Liver (tissue), 9 donors: ENCODE data around the gene TBX6. TPM values are rescaled to one million over a fixed set of nuclear protein-coding genes. Genes with fewer than 3 reads are reported as not detected.
A peak's percentile ranks its signal among the peaks of the same experiment; 100 is the strongest.

ENCODE experiments used
- DNase-seq: peaks from one replicate; pipeline ENCODE4 v3.0.0-alpha.2; 2017; ENCODE audit warnings: low spot score
- H3K27ac ChIP-seq, 2 donors: one replicate each; pipeline ENCODE4 v1.7.0; 2013; ENCODE audit warnings: inconsistent platforms in 2 of 2, low read length in 2 of 2, control low read depth in 1 of 2, low read depth in 1 of 2, mild to moderate bottlenecking in 1 of 2
- H3K27me3 ChIP-seq, 4 donors: one replicate each; pipeline versions ENCODE4 v1.6.1 to v1.7.0; 2013; ENCODE audit warnings: low read length in 3 of 4, inconsistent platforms in 1 of 4, mild to moderate bottlenecking in 1 of 4, moderate library complexity in 1 of 4; ENCODE audit not compliant: control insufficient read depth in 4 of 4, insufficient read depth in 4 of 4
- H3K36me3 ChIP-seq, 4 donors: one replicate each; pipeline versions ENCODE4 v1.6.1 to v1.7.0; 2013; ENCODE audit warnings: low read length in 3 of 4, mild to moderate bottlenecking in 3 of 4, low read depth in 1 of 4, moderate library complexity in 1 of 4; ENCODE audit not compliant: control insufficient read depth in 4 of 4, insufficient read depth in 3 of 4
- H3K4me1 ChIP-seq, 4 donors: one replicate each; pipeline versions ENCODE4 v1.6.1 to v1.7.0; 2013; ENCODE audit warnings: low read length in 3 of 4, mild to moderate bottlenecking in 3 of 4, moderate library complexity in 1 of 4; ENCODE audit not compliant: control insufficient read depth in 4 of 4, insufficient read depth in 4 of 4
- H3K4me3 ChIP-seq, 3 donors: one replicate each; pipeline versions ENCODE4 v1.6.1 to v1.7.0; 2013; ENCODE audit warnings: low read length in 3 of 3, control low read depth in 1 of 3, low read depth in 1 of 3, mild to moderate bottlenecking in 1 of 3
- H3K9ac ChIP-seq, 2 donors: one replicate each; pipeline ENCODE4 v1.7.0; 2013; ENCODE audit warnings: low read length in 2 of 2, mild to moderate bottlenecking in 2 of 2, moderate library complexity in 2 of 2, control low read depth in 1 of 2, low read depth in 1 of 2
- H3K9me3 ChIP-seq, 4 donors: one replicate each; pipeline versions ENCODE4 v1.6.1 to v1.7.0; 2013; ENCODE audit warnings: low read length in 3 of 4; ENCODE audit not compliant: control insufficient read depth in 4 of 4
- ATF3 ChIP-seq: IDR thresholded peaks from 2 replicates; pipeline ENCODE4 v1.6.1; 2016; ENCODE audit warnings: antibody characterized with exemption
- CTCF ChIP-seq: fragments of 150-350 bp; IDR thresholded peaks from 2 replicates; pipeline ENCODE4 v1.5.1; 2017; ENCODE audit warnings: improper control_type of control experiment, low read depth, low read length; ENCODE audit not compliant: missing input control
- EGR1 ChIP-seq, 2 donors: IDR thresholded peaks; 2 replicates each; pipeline ENCODE4 v1.6.1; 2016 to 2018; ENCODE audit warnings: antibody characterized with exemption in 2 of 2, low read depth in 2 of 2
- FOXA1 ChIP-seq: IDR thresholded peaks from 2 replicates; pipeline ENCODE4 v1.6.1; 2016; ENCODE audit warnings: antibody characterized with exemption
- FOXA2 ChIP-seq: IDR thresholded peaks from 2 replicates; pipeline ENCODE4 v1.6.1; 2016; ENCODE audit warnings: antibody characterized with exemption
- GABPA ChIP-seq, 2 donors: IDR thresholded peaks in 1 of 2; conservative IDR thresholded peaks in 1 of 2; 2 replicates each; pipeline ENCODE4 v1.6.1; 2016; ENCODE audit warnings: antibody characterized with exemption in 2 of 2, mild to moderate bottlenecking in 1 of 2, moderate library complexity in 1 of 2
- HNF4A ChIP-seq, 2 donors: conservative IDR thresholded peaks; 2 replicates each; pipeline ENCODE4 v1.6.1; 2016; ENCODE audit warnings: antibody characterized with exemption in 2 of 2, mild to moderate bottlenecking in 2 of 2
- HNF4G ChIP-seq: IDR thresholded peaks from 2 replicates; pipeline ENCODE4 v1.6.1; 2016; ENCODE audit warnings: antibody characterized with exemption
- JUND ChIP-seq, 2 donors: IDR thresholded peaks; 2 replicates each; pipeline ENCODE4 v1.6.1; 2016; ENCODE audit warnings: antibody characterized with exemption in 2 of 2
- MAX ChIP-seq: IDR thresholded peaks from 2 replicates; pipeline ENCODE4 v1.6.1; 2016; ENCODE audit warnings: antibody characterized with exemption
- NR2F2 ChIP-seq: IDR thresholded peaks from 2 replicates; pipeline ENCODE4 v1.6.1; 2016; ENCODE audit warnings: antibody characterized with exemption
- RAD21 ChIP-seq, 2 donors: IDR thresholded peaks; 2 replicates each; pipeline ENCODE4 v1.6.1; 2016; ENCODE audit warnings: antibody characterized with exemption in 2 of 2, mild to moderate bottlenecking in 2 of 2
- REST ChIP-seq: IDR thresholded peaks from 2 replicates; pipeline ENCODE4 v1.6.1; 2016; ENCODE audit warnings: antibody characterized with exemption, mild to moderate bottlenecking
- RXRA ChIP-seq, 2 donors: IDR thresholded peaks; 2 replicates each; pipeline ENCODE4 v1.6.1; 2017 to 2018; ENCODE audit warnings: antibody characterized with exemption in 2 of 2, mild to moderate bottlenecking in 1 of 2
- SP1 ChIP-seq: IDR thresholded peaks from 2 replicates; pipeline ENCODE4 v1.6.1; 2018; ENCODE audit warnings: antibody characterized with exemption, mild to moderate bottlenecking
- TAF1 ChIP-seq: conservative IDR thresholded peaks from 2 replicates; pipeline ENCODE4 v1.6.1; 2016; ENCODE audit warnings: antibody characterized with exemption, mild to moderate bottlenecking
- YY1 ChIP-seq: IDR thresholded peaks from 2 replicates; pipeline ENCODE4 v1.6.1; 2016; ENCODE audit warnings: antibody characterized with exemption, mild to moderate bottlenecking
- ZBTB33 ChIP-seq: IDR thresholded peaks from 2 replicates; pipeline ENCODE4 v1.6.1; 2016; ENCODE audit warnings: antibody characterized with exemption
- WGBS: extraction: QIAGEN DNeasy Blood & Tissue Kit; methylation state at CpG from one replicate; pipeline ENCODE4 v1.1.7; 2013; 5-methylcytosine and 5-hydroxymethylcytosine counted together
- polyA plus RNA-seq, 2 donors: library from polyadenylated mRNA; stranded (reverse) in 1 of 2; unstranded in 1 of 2; fragments of 200-250 nt in 1 of 2; fragments of >200 nt in 1 of 2; fragmentation: Nextera tagmentation in 1 of 2; extraction: Ambion mirVana in 1 of 2; gene quantifications; one replicate each; pipeline versions ENCODE4 v1.2.1 to v1.2.3, GENCODE V29; 2013 to 2015
- total RNA-seq, 2 donors: library from RNA; depleted of rRNA; stranded (reverse); fragments of >200 nt; gene quantifications; one replicate each; pipeline ENCODE4 v1.2.3, GENCODE V29; 2014
- donor health status: healthy.
- donor health status: healthy.
- donor health status: healthy.
- donor health status: healthy.
- donor health status: healthy.

The TBX6 gene
- total and polyA plus RNA-seq, 4 donors = 0.09 to 0.26 (median 0.18) TPM

GRCh38 chr16:30076276-30076791 lies 15.4 kb downstream of the TBX6 start:
- no peaks in the 10 kb centered on the region for H3K9me3 ChIP-seq
- TF ChIP-seq EGR1 (IDR thresholded peaks at IDR 0.05; ENCODE audit: low read depth in 2 of 2) (peak; percentile 89 to 90), HNF4A (conservative IDR thresholded peaks at IDR 0.05) (peak; percentile 19 to 27), NR2F2 (no peak), RXRA (IDR thresholded peaks at IDR 0.05) (peak; percentile 11 to 17)

GRCh38 chr16:30075503-30076275 lies 16.0 kb downstream of the TBX6 start, which contains the start of gene PPP4C:
Gene PPP4C, plus strand, starts transcription at chr16:30075994. Its CDS starts 384 bp downstream, at chr16:30076378.
- peak; percentile 26 to 32 for TF ChIP-seq JUND (IDR thresholded peaks at IDR 0.05)
- no peak for TF ChIP-seq MAX
- peak in 1 of 2 donors; percentile 40 for TF ChIP-seq EGR1 (IDR thresholded peaks at IDR 0.05; ENCODE audit: low read depth in 2 of 2)
- TF ChIP-seq RXRA (IDR thresholded peaks at IDR 0.05) = peak; percentile 38 to 42
- TF ChIP-seq REST = peak; percentile 86
- TF ChIP-seq NR2F2 = no peak
- TF ChIP-seq FOXA1 = no peak
- TF ChIP-seq HNF4G = no peak
- TF ChIP-seq HNF4A (conservative IDR thresholded peaks at IDR 0.05) = peak in 1 of 2 donors; percentile 14
- TF ChIP-seq RAD21 (IDR thresholded peaks at IDR 0.05) = no peak
- no peak for TF ChIP-seq CTCF
- TF ChIP-seq FOXA2 = no peak
- TF ChIP-seq ATF3 = no peak
- TF ChIP-seq SP1 = peak; percentile 25
- no peak for TF ChIP-seq TAF1
- TF ChIP-seq ZBTB33 = no peak
- peak; percentile 89 to 97 for TF ChIP-seq GABPA (IDR thresholded peaks at IDR 0.05 in 1 of 2, conservative IDR thresholded peaks at IDR 0.05 in 1 of 2)
- peak; percentile 50 for TF ChIP-seq YY1
- Histone ChIP-seq H3K9me3 (no peaks in the 10 kb centered on the region), H3K4me3 (peak within 1 kb of the TSS; percentile 76 to 96 (median 95)), H3K9ac (peak within 1 kb of the TSS; percentile 77 to 88), H3K36me3 (peaks cover 4 to 23% (median 14%) of the 10 kb centered on the region in 4 donors), H3K4me1 (peaks cover 6 to 41% (median 24%) of the 10 kb centered on the region in 4 donors), H3K27ac (peak within 1 kb of the TSS; percentile 94 to 95), H3K27me3 (no peaks in the 10 kb centered on the region)
- WGBS = 2% methylated on average over 67 of the region's 67 CpGs
- peak; percentile 90 for DNase-seq

More at GRCh38 chr16:30076276-30076791, 15.4 kb downstream of the TBX6 start:
- Histone ChIP-seq H3K36me3 (peaks cover 6 to 27% (median 18%) of the 10 kb centered on the region in 4 donors), H3K27me3 (no peaks in the 10 kb centered on the region), H3K27ac (peak overlapping the region; percentile 94 to 95), H3K9ac (peak overlapping the region; percentile 52 to 72), H3K4me3 (peak overlapping the region; percentile 64 to 96 (median 95)), H3K4me1 (peaks cover 7 to 44% (median 27%) of the 10 kb centered on the region in 4 donors)
- no peak for DNase-seq
- 2% methylated on average over 33 of the region's 33 CpGs for WGBS
